Omental fat pad (tissue), 4 donors: ENCODE results near the gene LHFPL2. TPM values are rescaled to one million over a fixed set of nuclear protein-coding genes. Genes with fewer than 3 reads are reported as not detected.
A peak's percentile ranks its signal among the peaks of the same experiment; 100 is the strongest.

ENCODE experiments used
- ATAC-seq: fragments of 150-250 bp; one replicate; pipeline ENCODE4 v1.9.1; 2016; ENCODE audit warnings: mild to moderate bottlenecking, moderate library complexity; ENCODE audit not compliant: low FRiP score
- DNase-seq: peaks from one replicate; pipeline ENCODE4 v3.0.0-alpha.2; 2019; ENCODE audit warnings: low spot score
- total RNA-seq, 4 donors: library from RNA; depleted of rRNA; stranded (reverse); fragments of >200 nt; gene quantifications; one replicate each; pipeline ENCODE4 v1.1.0, GENCODE V29; 2016
- TF ChIP-seq, protein P1 (sequence below), 3 donors: fragments of 450-650 bp; IDR thresholded peaks; one replicate each; pipeline ENCODE4 v1.5.1; 2016 to 2017; ENCODE audit warnings: antibody characterized with exemption in 3 of 3, mild to moderate bottlenecking in 3 of 3, moderate library complexity in 2 of 3

The LHFPL2 gene
- total RNA-seq, 4 donors from 2014 or later, result 37.1 to 146 (median 45.9) TPM

DNA sequence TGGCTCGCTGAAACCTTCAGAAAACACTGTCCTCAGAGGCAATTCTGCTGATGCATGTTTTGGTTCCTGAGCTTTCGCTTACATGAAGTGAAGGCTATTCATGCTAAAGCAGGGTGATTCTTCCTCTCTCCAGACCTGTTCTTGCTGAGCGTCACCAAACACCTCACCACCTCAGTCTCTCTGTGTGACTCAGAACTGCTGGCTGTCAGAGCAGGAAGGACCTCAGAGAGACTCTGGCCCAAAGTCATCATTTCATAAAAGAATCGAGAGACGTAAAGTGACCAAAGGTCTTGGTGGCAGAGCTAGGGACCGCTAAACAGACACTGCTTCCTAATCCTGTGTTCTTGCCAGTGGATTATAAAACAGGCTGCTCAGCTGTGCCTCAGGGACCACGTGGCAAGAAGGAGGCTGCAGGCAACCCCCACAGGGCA lies 73.8 kb downstream of the LHFPL2 start:
- ATAC-seq (no peak), DNase-seq (no peak)
- TF ChIP-seq, protein P1, sequence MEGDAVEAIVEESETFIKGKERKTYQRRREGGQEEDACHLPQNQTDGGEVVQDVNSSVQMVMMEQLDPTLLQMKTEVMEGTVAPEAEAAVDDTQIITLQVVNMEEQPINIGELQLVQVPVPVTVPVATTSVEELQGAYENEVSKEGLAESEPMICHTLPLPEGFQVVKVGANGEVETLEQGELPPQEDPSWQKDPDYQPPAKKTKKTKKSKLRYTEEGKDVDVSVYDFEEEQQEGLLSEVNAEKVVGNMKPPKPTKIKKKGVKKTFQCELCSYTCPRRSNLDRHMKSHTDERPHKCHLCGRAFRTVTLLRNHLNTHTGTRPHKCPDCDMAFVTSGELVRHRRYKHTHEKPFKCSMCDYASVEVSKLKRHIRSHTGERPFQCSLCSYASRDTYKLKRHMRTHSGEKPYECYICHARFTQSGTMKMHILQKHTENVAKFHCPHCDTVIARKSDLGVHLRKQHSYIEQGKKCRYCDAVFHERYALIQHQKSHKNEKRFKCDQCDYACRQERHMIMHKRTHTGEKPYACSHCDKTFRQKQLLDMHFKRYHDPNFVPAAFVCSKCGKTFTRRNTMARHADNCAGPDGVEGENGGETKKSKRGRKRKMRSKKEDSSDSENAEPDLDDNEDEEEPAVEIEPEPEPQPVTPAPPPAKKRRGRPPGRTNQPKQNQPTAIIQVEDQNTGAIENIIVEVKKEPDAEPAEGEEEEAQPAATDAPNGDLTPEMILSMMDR (IDR thresholded peaks at IDR 0.05), result no peak

DNA sequence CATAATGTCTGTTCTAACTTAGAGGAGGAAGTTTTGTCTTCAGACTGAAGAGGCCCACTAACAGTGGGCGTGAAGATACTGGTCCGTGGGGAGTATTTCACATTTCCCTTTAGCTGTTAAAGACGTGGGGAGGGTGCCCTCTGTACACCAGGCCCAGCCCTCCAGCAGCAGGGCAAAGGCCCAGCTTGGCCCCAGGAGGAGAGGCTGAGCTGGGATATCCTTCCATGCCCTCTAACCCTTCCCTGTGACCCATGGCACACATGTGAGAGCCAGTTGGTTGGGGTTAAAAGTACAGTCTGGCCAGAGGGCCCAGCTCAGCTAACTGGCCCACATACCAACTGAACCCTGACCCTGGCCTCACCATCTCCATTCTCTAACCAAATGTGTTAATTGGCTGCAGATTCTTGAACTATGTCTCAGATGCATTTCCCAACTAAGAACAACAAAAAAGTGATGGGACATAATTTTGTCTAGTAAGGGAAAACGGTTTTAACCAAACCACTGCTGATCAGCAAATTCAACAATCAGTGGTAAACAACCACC lies 74.4 kb downstream of the LHFPL2 start:
- ATAC-seq (no peak), DNase-seq (no peak)
- TF ChIP-seq, protein P1 (IDR thresholded peaks at IDR 0.05), result no peak

DNA sequence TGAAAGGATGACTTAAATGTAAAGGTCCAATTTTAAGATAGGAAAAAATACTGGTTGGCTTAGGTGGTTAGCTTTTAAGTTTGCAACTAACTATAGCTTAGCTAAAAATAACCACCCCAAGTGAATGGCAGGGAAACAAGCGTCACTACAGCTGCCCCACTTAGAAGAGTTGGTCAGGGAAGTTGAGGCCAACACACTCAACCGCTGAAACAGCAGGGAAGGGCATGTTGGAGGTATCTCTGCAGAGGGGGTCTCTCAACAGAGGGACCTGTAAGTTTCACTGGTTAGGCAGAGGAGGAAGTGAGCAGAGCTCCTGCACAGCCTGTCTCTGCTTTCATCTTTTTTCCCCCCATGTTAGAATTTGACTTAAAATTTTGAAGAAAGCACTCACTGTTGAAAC lies 75.3 kb downstream of the LHFPL2 start:
- no peak for DNase-seq
- no peak for ATAC-seq

DNA sequence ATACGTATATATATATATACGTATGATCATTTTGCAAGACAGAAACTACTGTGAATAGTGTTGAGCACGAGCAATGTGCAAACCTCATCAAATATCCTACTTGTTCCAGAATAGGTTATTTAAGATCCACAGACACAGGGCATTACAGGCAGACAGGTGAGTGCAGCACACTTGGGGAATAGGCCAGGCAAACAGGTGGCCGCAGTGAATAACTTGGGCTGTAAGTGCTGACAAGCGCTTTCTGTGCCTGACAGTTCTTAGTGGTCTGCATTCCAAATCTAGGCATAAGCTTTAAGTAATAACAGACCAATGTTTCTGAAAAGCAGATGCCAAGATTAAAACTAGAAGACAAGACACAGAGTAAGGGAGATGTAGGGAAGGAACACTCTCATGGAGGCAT lies 77.9 kb downstream of the LHFPL2 start:
- TF ChIP-seq, protein P1 (IDR thresholded peaks at IDR 0.05), result no peak
- no peak for DNase-seq
- ATAC-seq, result no peak

More for the DNA sequence above, 75.3 kb downstream of the LHFPL2 start:
- TF ChIP-seq, protein P1 (IDR thresholded peaks at IDR 0.05), result no peak

DNA sequence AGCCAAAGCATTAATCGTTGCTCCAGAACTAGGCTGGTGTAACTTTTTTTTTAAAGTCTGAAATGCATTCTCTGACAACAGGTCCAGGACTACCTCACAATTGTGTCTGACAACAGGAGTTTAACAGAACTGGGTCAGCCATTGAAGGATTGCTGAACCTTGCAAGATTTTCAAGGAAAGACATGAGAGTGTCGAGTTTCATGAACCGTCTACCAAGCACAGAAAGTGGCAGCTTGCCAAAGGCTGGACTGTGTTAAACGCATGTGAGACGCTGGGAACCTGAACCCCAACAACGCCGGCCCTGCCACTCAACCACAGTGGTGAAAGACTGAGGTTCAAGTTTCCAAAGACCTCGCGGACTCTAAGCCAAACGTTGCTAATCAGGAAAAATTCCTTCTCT lies 79.1 kb downstream of the LHFPL2 start:
- ATAC-seq, result peak; percentile 20
- DNase-seq, result peak; percentile 44
- TF ChIP-seq, protein P1 (IDR thresholded peaks at IDR 0.05), result no peak

DNA sequence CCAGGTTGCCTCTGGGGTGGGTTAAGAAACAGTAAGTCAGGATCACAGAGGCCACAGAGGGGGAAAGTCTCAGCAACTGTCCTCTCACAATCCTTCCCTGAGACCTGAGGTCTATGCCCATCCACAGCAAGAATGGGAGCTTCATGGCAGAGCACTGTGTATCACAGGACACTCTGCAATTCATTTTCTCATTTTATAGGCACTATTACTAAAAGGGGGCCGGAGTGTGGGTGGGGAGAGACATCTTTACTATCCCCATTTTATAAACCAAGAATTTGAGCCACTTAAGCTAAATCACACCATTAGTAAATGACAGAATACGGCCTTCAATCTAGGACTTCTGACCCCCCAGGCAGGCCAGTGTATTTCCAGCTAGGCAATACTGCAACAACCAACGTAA lies 79.9 kb downstream of the LHFPL2 start:
- no peak for DNase-seq
- ATAC-seq, result no peak
- TF ChIP-seq, protein P1 (IDR thresholded peaks at IDR 0.05), result no peak

DNA sequence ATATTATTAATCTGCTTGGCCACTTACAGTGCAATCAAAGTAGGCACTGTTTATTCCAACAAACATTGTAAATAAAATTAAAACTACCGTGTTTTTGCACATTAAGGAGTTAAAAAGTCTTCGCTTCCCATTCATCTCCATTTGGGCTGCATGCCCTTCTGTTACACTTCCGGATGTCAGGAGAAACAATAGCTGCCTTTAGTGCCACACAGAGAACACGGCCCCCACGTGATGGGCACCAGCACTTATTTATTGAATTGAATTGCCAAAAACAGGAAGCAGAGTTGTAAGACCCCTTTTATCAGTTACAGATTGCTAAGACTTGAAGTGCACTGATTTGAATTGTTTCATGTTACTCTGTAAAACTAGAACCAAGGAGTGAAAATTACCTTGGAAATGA lies 80.4 kb downstream of the LHFPL2 start:
- DNase-seq (no peak), ATAC-seq (no peak)
- TF ChIP-seq, protein P1 (IDR thresholded peaks at IDR 0.05), result no peak
